Peyer's patch (tissue), 4 donors: ENCODE measurements around the gene ANKRD55.

ENCODE experiments used
- POLR2A ChIP-seq, 2 donors: fragments of 450-650 bp; IDR thresholded peaks; one replicate each; pipeline ENCODE4 v1.5.1; 2017; ENCODE audit warnings: antibody characterized with exemption in 2 of 2, mild to moderate bottlenecking in 2 of 2, moderate library complexity in 2 of 2
- TF ChIP-seq, protein P1 (sequence below), 6 experiments: fragments of 450-650 bp in 4 of 6; fragments of 200-600 bp in 2 of 6; sonication (generic) in 1 of 6; IDR thresholded peaks; one replicate each; pipeline ENCODE4 v1.5.1; 2017 to 2019; ENCODE audit warnings: antibody characterized with exemption in 6 of 6, mild to moderate bottlenecking in 3 of 6, moderate library complexity in 1 of 6

DNA sequence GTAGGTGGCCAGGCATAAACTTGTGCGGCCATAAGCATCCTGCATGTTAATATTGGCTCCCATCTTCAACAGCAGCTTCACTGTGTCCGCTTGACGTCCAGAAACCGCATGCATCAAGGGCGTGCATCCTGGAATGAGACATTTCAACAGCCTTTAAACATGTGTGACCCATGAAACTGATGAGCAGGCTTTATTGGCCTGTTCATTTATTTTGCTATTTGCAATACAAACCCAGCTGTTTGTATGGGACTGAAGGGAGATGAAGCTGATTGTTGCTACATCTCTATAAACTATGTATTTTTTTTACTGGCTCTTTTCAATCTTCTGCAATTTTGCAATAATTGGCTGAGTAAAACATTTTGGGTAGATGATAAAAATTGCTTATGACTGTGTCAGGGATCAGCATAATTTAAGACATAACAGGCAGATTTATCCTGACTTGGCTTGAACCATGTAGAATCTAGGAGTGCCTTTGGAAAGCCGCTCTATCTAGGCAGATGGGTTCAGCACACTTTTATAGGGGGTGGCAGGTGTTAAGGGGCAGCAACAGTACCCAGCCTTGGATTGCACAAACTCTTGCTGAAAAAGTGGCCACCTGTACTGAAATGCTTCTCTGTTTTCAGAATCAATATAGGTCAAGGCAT, 56.9 kb downstream of the ANKRD55 start:
- TF ChIP-seq, protein P1, sequence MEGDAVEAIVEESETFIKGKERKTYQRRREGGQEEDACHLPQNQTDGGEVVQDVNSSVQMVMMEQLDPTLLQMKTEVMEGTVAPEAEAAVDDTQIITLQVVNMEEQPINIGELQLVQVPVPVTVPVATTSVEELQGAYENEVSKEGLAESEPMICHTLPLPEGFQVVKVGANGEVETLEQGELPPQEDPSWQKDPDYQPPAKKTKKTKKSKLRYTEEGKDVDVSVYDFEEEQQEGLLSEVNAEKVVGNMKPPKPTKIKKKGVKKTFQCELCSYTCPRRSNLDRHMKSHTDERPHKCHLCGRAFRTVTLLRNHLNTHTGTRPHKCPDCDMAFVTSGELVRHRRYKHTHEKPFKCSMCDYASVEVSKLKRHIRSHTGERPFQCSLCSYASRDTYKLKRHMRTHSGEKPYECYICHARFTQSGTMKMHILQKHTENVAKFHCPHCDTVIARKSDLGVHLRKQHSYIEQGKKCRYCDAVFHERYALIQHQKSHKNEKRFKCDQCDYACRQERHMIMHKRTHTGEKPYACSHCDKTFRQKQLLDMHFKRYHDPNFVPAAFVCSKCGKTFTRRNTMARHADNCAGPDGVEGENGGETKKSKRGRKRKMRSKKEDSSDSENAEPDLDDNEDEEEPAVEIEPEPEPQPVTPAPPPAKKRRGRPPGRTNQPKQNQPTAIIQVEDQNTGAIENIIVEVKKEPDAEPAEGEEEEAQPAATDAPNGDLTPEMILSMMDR (IDR thresholded peaks at IDR 0.05), result no peak
- TF ChIP-seq POLR2A (IDR thresholded peaks at IDR 0.05), result no peak
